Measurements from ENCODE around the gene EXD1. TPM values are rescaled to one million over a fixed set of nuclear protein-coding genes. Genes with fewer than 3 reads are reported as not detected.

Gene EXD1
- total and polyA plus RNA-seq, 4 donors, result 0.26 to 0.40 TPM; not detected in 2

DNA sequence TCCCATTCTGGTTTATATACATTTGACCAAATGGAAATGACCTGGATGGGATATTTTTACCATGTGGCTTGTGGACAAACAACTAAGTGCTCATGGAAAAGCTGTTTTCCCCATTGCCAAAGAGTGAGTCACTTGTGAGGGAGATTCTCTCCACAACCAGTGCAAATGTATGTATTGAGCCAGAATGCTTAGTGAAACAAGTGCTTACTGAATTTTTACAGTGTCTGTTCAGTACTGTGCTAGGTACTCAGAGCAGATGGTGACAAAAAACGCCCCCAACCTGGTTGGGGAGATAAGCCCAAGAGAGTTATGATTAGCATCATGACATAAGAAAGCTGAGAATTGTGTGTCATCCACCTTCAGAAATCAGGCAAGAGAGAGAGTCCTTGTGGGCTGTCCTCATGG, 2.8 kb upstream of the EXD1 start:
- Histone ChIP-seq H3K9me3 (ENCODE audit: control insufficient read depth, insufficient read depth, low read length) (no peaks in the 10 kb centered on the region), H3K4me1 (ENCODE audit: control insufficient read depth, insufficient read depth, low read length) (peaks cover 11% of the 10 kb centered on the region), H3K4me3 (ENCODE audit: low read depth, low read length) (no peak overlapping the region), H3K36me3 (ENCODE audit: control insufficient read depth, insufficient read depth, low read length) (peaks cover 2% of the 10 kb centered on the region), H3K27me3 (ENCODE audit: control insufficient read depth, insufficient read depth, low read length) (no peaks in the 10 kb centered on the region), H3K27ac (ENCODE audit: low read depth, low read length) (no peak overlapping the region)
- no peak for DNase-seq (ENCODE audit: low read depth in 4 of 6, low spot score in 6 of 6)
- 93% methylated on average over 1 of the region's 1 CpG for WGBS (ENCODE audit: insufficient coverage)

DNA sequence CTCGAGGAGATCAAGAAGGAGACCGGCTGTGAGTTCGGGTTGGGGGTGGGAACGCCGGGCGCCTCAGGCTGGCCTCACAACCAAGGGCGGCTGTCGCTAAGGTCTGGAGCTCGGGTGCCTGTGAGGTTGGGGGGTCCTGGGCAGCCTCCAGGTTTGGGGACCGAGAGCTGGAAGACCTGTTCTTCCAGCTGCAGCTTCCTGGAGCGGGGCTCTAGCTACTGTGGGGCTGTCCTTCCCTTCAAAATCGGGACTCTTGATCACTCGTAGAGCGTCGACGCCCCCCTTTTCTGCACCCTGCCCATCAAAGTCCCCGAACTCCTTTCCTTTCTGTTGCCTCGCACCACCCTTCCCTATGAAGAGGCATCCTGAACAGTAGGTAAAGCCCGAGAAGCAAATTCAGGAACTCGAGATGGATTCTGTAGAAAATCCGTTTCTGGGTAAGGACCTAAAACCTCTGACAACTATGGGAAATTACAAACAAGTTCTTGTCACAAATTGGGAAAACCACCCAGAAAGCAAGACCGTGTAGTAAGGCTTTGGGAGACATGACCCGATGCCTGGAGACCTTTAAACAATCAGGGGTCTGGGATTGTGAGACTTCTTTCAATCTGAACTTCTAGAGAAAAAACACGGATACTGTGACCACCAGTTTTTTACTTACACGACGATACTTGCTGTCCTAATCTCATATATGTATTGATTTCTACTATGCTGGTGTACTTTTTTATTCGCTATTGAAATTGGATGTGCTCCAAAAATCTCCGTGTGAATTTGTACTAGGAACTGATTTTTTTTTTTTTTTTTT, 1.1 kb upstream of the EXD1 start:
- H3K4me3 ChIP-seq (ENCODE audit: low read depth, low read length), result peak overlapping the region; percentile 98
- H3K27ac ChIP-seq (ENCODE audit: low read depth, low read length), result peak overlapping the region; percentile 96
- H3K4me1 ChIP-seq (ENCODE audit: control insufficient read depth, insufficient read depth, low read length), result peaks cover 11% of the 10 kb centered on the region
- DNase-seq (ENCODE audit: low read depth in 4 of 6, low spot score in 6 of 6), result peak in 1 of 6 donors; percentile 2
- H3K9me3 ChIP-seq (ENCODE audit: control insufficient read depth, insufficient read depth, low read length), result no peaks in the 10 kb centered on the region
- H3K27me3 ChIP-seq (ENCODE audit: control insufficient read depth, insufficient read depth, low read length), result no peaks in the 10 kb centered on the region
- H3K36me3 ChIP-seq (ENCODE audit: control insufficient read depth, insufficient read depth, low read length), result peaks cover 2% of the 10 kb centered on the region
- WGBS (ENCODE audit: insufficient coverage), result under 1% methylated on average over 20 of the region's 28 CpGs

DNA sequence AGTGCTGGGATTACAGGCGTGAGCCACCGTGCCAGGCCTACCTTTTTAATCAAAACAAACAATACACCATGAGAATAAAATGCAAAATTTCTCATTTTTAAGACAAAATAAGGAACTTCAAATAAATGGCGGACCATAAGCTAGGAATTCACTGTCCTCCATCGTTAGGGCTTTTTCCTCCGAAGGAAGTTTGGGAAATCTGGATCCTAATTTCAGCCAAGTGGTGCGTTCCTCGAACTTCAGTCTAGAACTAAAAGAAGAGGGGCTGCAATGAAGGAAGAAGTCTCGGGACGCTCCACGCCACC, 260 bp downstream of the EXD1 start:
- WGBS (ENCODE audit: insufficient coverage), result 25% methylated on average over 10 of the region's 10 CpGs
- Histone ChIP-seq H3K27me3 (ENCODE audit: control insufficient read depth, insufficient read depth, low read length) (no peaks in the 10 kb centered on the region), H3K4me1 (ENCODE audit: control insufficient read depth, insufficient read depth, low read length) (peaks cover 11% of the 10 kb centered on the region), H3K27ac (ENCODE audit: low read depth, low read length) (peak overlapping the region; percentile 96), H3K4me3 (ENCODE audit: low read depth, low read length) (peak overlapping the region; percentile 98), H3K9me3 (ENCODE audit: control insufficient read depth, insufficient read depth, low read length) (no peaks in the 10 kb centered on the region), H3K36me3 (ENCODE audit: control insufficient read depth, insufficient read depth, low read length) (peaks cover 2% of the 10 kb centered on the region)
- no peak for DNase-seq (ENCODE audit: low read depth in 4 of 6, low spot score in 6 of 6)

DNA sequence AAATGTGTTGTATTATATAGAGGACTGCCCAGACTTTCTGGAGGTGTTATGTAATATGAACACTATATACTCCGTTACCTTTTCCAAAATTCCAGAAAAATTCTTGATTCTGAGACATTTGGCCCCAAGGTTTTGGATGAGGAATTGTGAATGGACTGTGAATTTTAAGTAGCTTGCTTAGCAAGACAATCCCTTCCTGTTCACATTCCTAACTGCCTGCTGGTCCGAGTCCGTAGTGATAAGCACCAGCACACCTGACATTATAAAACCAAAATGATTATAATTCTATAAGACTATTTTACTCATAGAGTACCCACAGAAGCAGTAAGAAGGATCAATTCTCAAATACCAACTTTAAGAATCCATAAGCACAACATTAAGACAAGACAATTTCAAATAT, 11.2 kb downstream of the EXD1 start:
- H3K36me3 ChIP-seq (ENCODE audit: control insufficient read depth, insufficient read depth, low read length), result no peaks in the 10 kb centered on the region
- no peaks in the 10 kb centered on the region for H3K4me1 ChIP-seq (ENCODE audit: control insufficient read depth, insufficient read depth, low read length)
- H3K27ac ChIP-seq (ENCODE audit: low read depth, low read length), result no peak overlapping the region
- no peaks in the 10 kb centered on the region for H3K9me3 ChIP-seq (ENCODE audit: control insufficient read depth, insufficient read depth, low read length)
- no peaks in the 10 kb centered on the region for H3K27me3 ChIP-seq (ENCODE audit: control insufficient read depth, insufficient read depth, low read length)
- no peak overlapping the region for H3K4me3 ChIP-seq (ENCODE audit: low read depth, low read length)
- no CpG with 5 or more reads among the region's 3 CpGs for WGBS (ENCODE audit: insufficient coverage)
- no peak for DNase-seq (ENCODE audit: low read depth in 4 of 6, low spot score in 6 of 6)

- DNase-seq (ENCODE audit: low read depth in 4 of 6, low spot score in 6 of 6), result no peak
- 44% methylated on average over 1 of the region's 1 CpG for WGBS (ENCODE audit: insufficient coverage)
- H3K4me1 ChIP-seq (ENCODE audit: control insufficient read depth, insufficient read depth, low read length), result no peaks in the 10 kb centered on the region
- H3K9me3 ChIP-seq (ENCODE audit: control insufficient read depth, insufficient read depth, low read length), result no peaks in the 10 kb centered on the region
- no peaks in the 10 kb centered on the region for H3K27me3 ChIP-seq (ENCODE audit: control insufficient read depth, insufficient read depth, low read length)
- no peak overlapping the region for H3K27ac ChIP-seq (ENCODE audit: low read depth, low read length)
- no peak overlapping the region for H3K4me3 ChIP-seq (ENCODE audit: low read depth, low read length)
- H3K36me3 ChIP-seq (ENCODE audit: control insufficient read depth, insufficient read depth, low read length), result no peaks in the 10 kb centered on the region
Measured at GRCh38 chr15:41218851-41219250, 11.7 kb downstream of the EXD1 start.

- Histone ChIP-seq H3K4me1 (ENCODE audit: control insufficient read depth, insufficient read depth, low read length) (no peaks in the 10 kb centered on the region), H3K36me3 (ENCODE audit: control insufficient read depth, insufficient read depth, low read length) (no peaks in the 10 kb centered on the region), H3K27ac (ENCODE audit: low read depth, low read length) (no peak overlapping the region), H3K9me3 (ENCODE audit: control insufficient read depth, insufficient read depth, low read length) (no peaks in the 10 kb centered on the region), H3K4me3 (ENCODE audit: low read depth, low read length) (no peak overlapping the region), H3K27me3 (ENCODE audit: control insufficient read depth, insufficient read depth, low read length) (no peaks in the 10 kb centered on the region)
- no CpG with 5 or more reads among the region's 2 CpGs for WGBS (ENCODE audit: insufficient coverage)
- no peak for DNase-seq (ENCODE audit: low read depth in 4 of 6, low spot score in 6 of 6)
Measured at GRCh38 chr15:41215708-41216107, 14.8 kb downstream of the EXD1 start.

- H3K4me1 ChIP-seq (ENCODE audit: control insufficient read depth, insufficient read depth, low read length), result no peaks in the 10 kb centered on the region
- H3K36me3 ChIP-seq (ENCODE audit: control insufficient read depth, insufficient read depth, low read length), result no peaks in the 10 kb centered on the region
- no peaks in the 10 kb centered on the region for H3K27me3 ChIP-seq (ENCODE audit: control insufficient read depth, insufficient read depth, low read length)
- no peak overlapping the region for H3K27ac ChIP-seq (ENCODE audit: low read depth, low read length)
- H3K9me3 ChIP-seq (ENCODE audit: control insufficient read depth, insufficient read depth, low read length), result no peaks in the 10 kb centered on the region
- DNase-seq (ENCODE audit: low read depth in 4 of 6, low spot score in 6 of 6), result no peak
- 89% methylated on average over 3 of the region's 5 CpGs for WGBS (ENCODE audit: insufficient coverage)
- no peak overlapping the region for H3K4me3 ChIP-seq (ENCODE audit: low read depth, low read length)
Measured at GRCh38 chr15:41207687-41208448, 22.7 kb downstream of the EXD1 start.

GRCh38 chr15:41205315-41205714, 25.2 kb downstream of the EXD1 start:
- Histone ChIP-seq H3K27me3 (ENCODE audit: control insufficient read depth, insufficient read depth, low read length) (no peaks in the 10 kb centered on the region), H3K27ac (ENCODE audit: low read depth, low read length) (no peak overlapping the region), H3K36me3 (ENCODE audit: control insufficient read depth, insufficient read depth, low read length) (no peaks in the 10 kb centered on the region), H3K4me1 (ENCODE audit: control insufficient read depth, insufficient read depth, low read length) (no peaks in the 10 kb centered on the region), H3K9me3 (ENCODE audit: control insufficient read depth, insufficient read depth, low read length) (no peaks in the 10 kb centered on the region), H3K4me3 (ENCODE audit: low read depth, low read length) (no peak overlapping the region)
- DNase-seq (ENCODE audit: low read depth in 4 of 6, low spot score in 6 of 6), result no peak
- WGBS (ENCODE audit: insufficient coverage), result no CpG with 5 or more reads among the region's 3 CpGs

DNA sequence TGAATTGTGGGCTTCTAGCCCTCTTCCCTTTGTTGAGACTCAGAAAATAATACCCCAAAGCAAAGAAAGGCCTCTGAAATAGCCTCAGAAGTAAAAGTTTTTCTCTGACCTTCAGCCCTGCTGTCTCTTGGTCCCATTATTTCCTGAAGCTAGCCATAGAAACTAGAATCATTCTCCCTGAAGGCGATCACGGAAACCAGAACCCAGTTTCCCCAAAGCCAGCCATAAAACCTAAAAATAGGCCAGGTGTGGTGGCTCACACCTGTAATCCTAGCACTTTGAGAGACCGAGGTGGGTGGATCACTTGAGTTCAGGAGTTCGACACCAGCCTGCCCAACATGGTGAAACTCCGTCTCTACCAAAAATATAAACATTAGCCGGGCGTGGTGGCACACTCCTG, 27.2 kb downstream of the EXD1 start:
- WGBS (ENCODE audit: insufficient coverage), result 98% methylated on average over 7 of the region's 7 CpGs
- no peak for DNase-seq (ENCODE audit: low read depth in 4 of 6, low spot score in 6 of 6)
- no peaks in the 10 kb centered on the region for H3K4me1 ChIP-seq (ENCODE audit: control insufficient read depth, insufficient read depth, low read length)
- H3K4me3 ChIP-seq (ENCODE audit: low read depth, low read length), result no peak overlapping the region
- no peaks in the 10 kb centered on the region for H3K36me3 ChIP-seq (ENCODE audit: control insufficient read depth, insufficient read depth, low read length)
- H3K27me3 ChIP-seq (ENCODE audit: control insufficient read depth, insufficient read depth, low read length), result no peaks in the 10 kb centered on the region
- no peaks in the 10 kb centered on the region for H3K9me3 ChIP-seq (ENCODE audit: control insufficient read depth, insufficient read depth, low read length)
- no peak overlapping the region for H3K27ac ChIP-seq (ENCODE audit: low read depth, low read length)

- H3K36me3 ChIP-seq (ENCODE audit: control insufficient read depth, insufficient read depth, low read length), result no peaks in the 10 kb centered on the region
- no peak overlapping the region for H3K27ac ChIP-seq (ENCODE audit: low read depth, low read length)
- no peak for DNase-seq (ENCODE audit: low read depth in 4 of 6, low spot score in 6 of 6)
- H3K9me3 ChIP-seq (ENCODE audit: control insufficient read depth, insufficient read depth, low read length), result no peaks in the 10 kb centered on the region
- no peak overlapping the region for H3K4me3 ChIP-seq (ENCODE audit: low read depth, low read length)
- H3K27me3 ChIP-seq (ENCODE audit: control insufficient read depth, insufficient read depth, low read length), result no peaks in the 10 kb centered on the region
- H3K4me1 ChIP-seq (ENCODE audit: control insufficient read depth, insufficient read depth, low read length), result no peaks in the 10 kb centered on the region
Measured at GRCh38 chr15:41199470-41199869, 31.1 kb downstream of the EXD1 start.
